ENCODE data around the gene KRT15. TPM values are rescaled to one million over a fixed set of nuclear protein-coding genes. Genes with fewer than 3 reads are reported as not detected.

Gene KRT15
- total RNA-seq, 2 donors from 2014 or later: 138 to 1,038 TPM

DNA sequence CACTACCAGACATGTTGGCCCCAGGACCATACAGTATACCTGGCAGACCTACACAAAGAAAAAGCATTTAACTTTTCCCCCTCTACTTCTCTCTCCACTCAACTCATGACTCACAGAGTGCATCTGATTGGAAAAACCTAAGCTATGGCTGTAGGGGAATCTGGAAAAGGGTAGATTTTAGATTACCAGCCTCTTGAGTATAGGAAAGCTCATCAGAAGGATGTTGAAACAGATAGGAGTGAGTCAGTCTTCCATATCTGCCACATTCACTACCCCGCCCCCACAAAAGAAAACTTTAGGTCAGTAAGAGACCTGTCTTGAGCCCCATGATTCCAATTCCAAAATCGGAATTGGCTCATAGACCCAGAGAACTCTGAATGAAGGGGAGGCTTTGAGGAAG lies 40.9 kb upstream of the KRT15 start:
- Histone ChIP-seq H3K4me1 (replicated peaks) (no peaks in the 10 kb centered on the region), H3K27me3 (replicated peaks; ENCODE audit: insufficient read depth) (no peaks in the 10 kb centered on the region), H3K4me3 (no peak overlapping the region), H3K36me3 (no peaks in the 10 kb centered on the region), H3K27ac (no peak overlapping the region), H3K9me3 (no peaks in the 10 kb centered on the region)
- DNase-seq (ENCODE audit: low spot score): no peak
- intact Hi-C loops (cut with DNase I): no loop called here
- TF ChIP-seq POLR2AphosphoS5 (IDR thresholded peaks at IDR 0.05) (no peak), POLR2A (IDR thresholded peaks at IDR 0.05) (no peak)
- TF ChIP-seq, protein P1, sequence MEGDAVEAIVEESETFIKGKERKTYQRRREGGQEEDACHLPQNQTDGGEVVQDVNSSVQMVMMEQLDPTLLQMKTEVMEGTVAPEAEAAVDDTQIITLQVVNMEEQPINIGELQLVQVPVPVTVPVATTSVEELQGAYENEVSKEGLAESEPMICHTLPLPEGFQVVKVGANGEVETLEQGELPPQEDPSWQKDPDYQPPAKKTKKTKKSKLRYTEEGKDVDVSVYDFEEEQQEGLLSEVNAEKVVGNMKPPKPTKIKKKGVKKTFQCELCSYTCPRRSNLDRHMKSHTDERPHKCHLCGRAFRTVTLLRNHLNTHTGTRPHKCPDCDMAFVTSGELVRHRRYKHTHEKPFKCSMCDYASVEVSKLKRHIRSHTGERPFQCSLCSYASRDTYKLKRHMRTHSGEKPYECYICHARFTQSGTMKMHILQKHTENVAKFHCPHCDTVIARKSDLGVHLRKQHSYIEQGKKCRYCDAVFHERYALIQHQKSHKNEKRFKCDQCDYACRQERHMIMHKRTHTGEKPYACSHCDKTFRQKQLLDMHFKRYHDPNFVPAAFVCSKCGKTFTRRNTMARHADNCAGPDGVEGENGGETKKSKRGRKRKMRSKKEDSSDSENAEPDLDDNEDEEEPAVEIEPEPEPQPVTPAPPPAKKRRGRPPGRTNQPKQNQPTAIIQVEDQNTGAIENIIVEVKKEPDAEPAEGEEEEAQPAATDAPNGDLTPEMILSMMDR (IDR thresholded peaks at IDR 0.05): no peak
- 85% methylated on average over 2 of the region's 2 CpGs for WGBS

DNA sequence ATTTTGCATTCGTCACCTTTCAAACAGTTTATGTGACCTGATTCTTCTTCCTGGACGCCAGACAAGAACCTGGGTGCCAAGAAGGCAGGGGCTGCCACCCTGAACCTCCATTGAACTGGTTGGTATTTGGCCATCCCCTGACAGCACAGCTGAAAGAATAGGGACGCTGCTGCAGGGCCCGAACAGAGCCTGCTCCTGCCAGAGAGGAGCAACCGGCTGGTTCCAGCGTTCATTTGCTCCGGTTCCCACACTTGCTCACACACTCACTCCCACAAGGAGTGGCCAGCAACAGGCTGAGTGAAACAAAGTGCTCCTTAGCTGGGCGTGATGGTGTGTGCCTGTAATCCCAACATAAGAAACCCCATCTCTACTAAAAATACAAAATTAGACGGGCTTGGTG lies 38.2 kb upstream of the KRT15 start:
- no peaks in the 10 kb centered on the region for H3K9me3 ChIP-seq
- TF ChIP-seq POLR2AphosphoS5 (IDR thresholded peaks at IDR 0.05): no peak
- TF ChIP-seq, protein P1 (IDR thresholded peaks at IDR 0.05): no peak
- TF ChIP-seq POLR2A (IDR thresholded peaks at IDR 0.05): no peak
- no peaks in the 10 kb centered on the region for H3K36me3 ChIP-seq
- H3K27me3 ChIP-seq (replicated peaks; ENCODE audit: insufficient read depth): no peaks in the 10 kb centered on the region
- no peak overlapping the region for H3K4me3 ChIP-seq
- H3K4me1 ChIP-seq (replicated peaks): no peaks in the 10 kb centered on the region
- 66% methylated on average over 9 of the region's 9 CpGs for WGBS
- intact Hi-C loops (cut with DNase I): no loop called here
- no peak for DNase-seq (ENCODE audit: low spot score)
- no peak overlapping the region for H3K27ac ChIP-seq

DNA sequence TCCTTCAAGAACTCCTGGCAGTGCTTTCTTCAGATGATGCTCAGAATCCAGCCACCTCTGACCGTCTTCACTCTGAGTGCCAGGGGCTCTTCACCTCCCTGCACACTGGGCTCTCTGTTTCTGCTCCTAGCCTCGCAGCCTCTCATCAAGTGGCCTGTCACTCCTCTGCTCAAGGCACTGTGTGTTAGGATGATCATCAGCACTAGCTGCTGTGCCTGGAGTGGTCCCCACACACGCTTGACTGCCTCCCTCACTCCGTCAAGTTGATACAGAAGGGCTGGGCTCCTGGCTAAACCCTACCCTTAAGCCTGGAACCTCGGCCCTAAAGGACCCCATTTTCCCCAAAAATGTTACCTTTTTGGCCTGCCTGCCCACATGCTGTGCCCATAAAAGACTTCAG lies 37.6 kb upstream of the KRT15 start:
- TF ChIP-seq POLR2A (IDR thresholded peaks at IDR 0.05) (no peak), POLR2AphosphoS5 (IDR thresholded peaks at IDR 0.05) (no peak)
- TF ChIP-seq, protein P1 (IDR thresholded peaks at IDR 0.05): no peak

DNA sequence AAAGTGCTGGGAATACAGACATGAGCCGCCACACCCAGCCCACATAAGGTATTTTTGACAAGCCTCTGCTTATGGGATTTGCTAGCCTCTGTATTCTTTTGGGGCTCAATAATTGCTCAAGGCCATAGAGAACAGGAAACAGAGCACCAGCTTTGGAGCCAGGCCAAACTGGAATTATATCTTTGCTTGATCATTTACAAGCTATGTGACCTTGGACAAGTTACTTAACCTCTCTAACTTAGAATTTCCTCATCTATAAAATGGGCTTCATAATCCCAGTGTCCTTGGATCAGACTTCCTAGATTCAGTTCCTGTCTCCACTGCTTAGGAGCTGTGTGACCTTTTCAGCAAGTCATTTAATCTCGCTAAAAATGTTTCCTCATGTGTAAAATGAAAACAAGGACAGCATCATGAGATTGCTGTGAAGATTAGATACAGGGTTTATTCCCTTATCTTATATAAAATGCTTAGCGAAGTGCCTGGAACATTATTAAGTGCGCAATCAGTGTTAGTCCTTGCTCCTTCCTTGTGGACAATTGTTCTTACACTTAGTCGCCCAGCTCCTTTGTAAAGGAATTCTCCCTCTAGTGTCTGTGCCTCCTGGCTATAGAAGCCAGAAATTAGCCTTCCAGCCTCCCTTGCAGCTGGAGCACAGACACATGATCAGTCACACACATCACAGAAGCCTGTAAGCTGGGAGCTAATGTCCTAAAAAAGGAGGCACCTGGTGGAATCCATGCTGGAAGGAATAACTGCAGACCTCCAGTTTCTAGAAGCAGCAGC lies 36.6 kb upstream of the KRT15 start:
- Histone ChIP-seq H3K27ac (no peak overlapping the region), H3K4me1 (replicated peaks) (no peaks in the 10 kb centered on the region), H3K4me3 (no peak overlapping the region), H3K27me3 (replicated peaks; ENCODE audit: insufficient read depth) (no peaks in the 10 kb centered on the region), H3K36me3 (no peaks in the 10 kb centered on the region), H3K9me3 (no peaks in the 10 kb centered on the region)
- TF ChIP-seq POLR2AphosphoS5 (IDR thresholded peaks at IDR 0.05) (no peak), POLR2A (IDR thresholded peaks at IDR 0.05) (no peak)
- TF ChIP-seq, protein P1 (IDR thresholded peaks at IDR 0.05): no peak
- 79% methylated on average over 5 of the region's 5 CpGs for WGBS
- DNase-seq (ENCODE audit: low spot score): no peak
- intact Hi-C loops (cut with DNase I): no loop called here

More for the DNA sequence above, 37.6 kb upstream of the KRT15 start:
- no peak for DNase-seq (ENCODE audit: low spot score)
- Histone ChIP-seq H3K27me3 (replicated peaks; ENCODE audit: insufficient read depth) (no peaks in the 10 kb centered on the region), H3K36me3 (no peaks in the 10 kb centered on the region), H3K4me3 (no peak overlapping the region), H3K27ac (no peak overlapping the region), H3K4me1 (replicated peaks) (no peaks in the 10 kb centered on the region), H3K9me3 (no peaks in the 10 kb centered on the region)
- WGBS: 78% methylated on average over 5 of the region's 5 CpGs
- intact Hi-C loops (cut with DNase I): no loop called here
